H1 (cell line): ENCODE results near the gene RBM44. TPM values are rescaled to one million over a fixed set of nuclear protein-coding genes. Genes with fewer than 3 reads are reported as not detected.

Experiments
- CTCF ChIA-PET: fragments of 300-600 bp; sonication (Branson Sonifier 250); formaldehyde crosslinking; loops from one replicate; lab custom pipeline; 2021; ENCODE audit not compliant: partially characterized antibody; lab: Charles Lee
- POLR2A ChIA-PET: fragments of 300-600 bp; sonication (Branson Sonifier 250); formaldehyde crosslinking; loops from one replicate; lab custom pipeline; 2021; ENCODE audit warnings: inconsistent platforms; ENCODE audit not compliant: partially characterized antibody; lab: Charles Lee
- DNase-seq, 2 experiments: peaks; one replicate each; pipeline versions ENCODE4 v3.0.0 to v3.0.0-alpha.2; 2010 to 2022; ENCODE audit warnings: low spot score in 2 of 2, low read depth in 1 of 2, mixed read lengths in 1 of 2
- FAIRE-seq: peaks from 2 replicates; lab custom pipeline; 2011; peaks lifted over from hg19 to GRCh38; lab: Jason Lieb, UNC
- H2AFZ ChIP-seq: 2 replicates; pipeline ENCODE4 v1.8.1; 2012; ENCODE audit warnings: low read length, inconsistent platforms
- H2AK5ac ChIP-seq: 2 replicates; pipeline ENCODE4 v1.6.1; 2013; ENCODE audit warnings: low read depth, low read length
- H2BK120ac ChIP-seq: replicated peaks from 2 replicates; pipeline ENCODE3; 2013; ENCODE audit warnings: low read depth, low read length, inconsistent platforms
- H2BK12ac ChIP-seq: 2 replicates; pipeline ENCODE4 v1.6.1; 2013; ENCODE audit warnings: low read depth, low read length
- H2BK15ac ChIP-seq: 2 replicates; pipeline ENCODE4 v1.6.1; 2013; ENCODE audit warnings: low read length
- H2BK20ac ChIP-seq: 2 replicates; pipeline ENCODE4 v1.6.1; 2013; ENCODE audit warnings: low read length
- H2BK5ac ChIP-seq: 2 replicates; pipeline ENCODE4 v1.6.1; 2013; ENCODE audit warnings: low read depth, low read length
- H3K14ac ChIP-seq: 2 replicates; pipeline ENCODE4 v1.6.1; 2013; ENCODE audit warnings: inconsistent platforms; ENCODE audit not compliant: insufficient read length
- H3K18ac ChIP-seq: 2 replicates; pipeline ENCODE4 v1.6.1; 2013; ENCODE audit warnings: low read length; ENCODE audit errors: extremely low read depth
- H3K23ac ChIP-seq: 2 replicates; pipeline ENCODE4 v1.6.1; 2013; ENCODE audit warnings: inconsistent platforms; ENCODE audit not compliant: insufficient read length
- H3K23me2 ChIP-seq: 2 replicates; pipeline ENCODE4 v1.6.1; 2013; ENCODE audit warnings: low read depth, low read length
- H3K27ac ChIP-seq: 2 replicates; pipeline ENCODE4 v1.6.1; 2011; ENCODE audit warnings: low read depth, low read length, inconsistent platforms
- H3K27me3 ChIP-seq, 4 experiments: replicated peaks in 1 of 4; 1 replicate in 1 of 4; 2 replicates in 3 of 4; pipeline versions ENCODE4 v1.6.1 to v1.8.1; 2011 to 2013; ENCODE audit warnings: low read length in 3 of 4, mild to moderate bottlenecking in 3 of 4, inconsistent platforms in 2 of 4, mixed read lengths in 2 of 4, moderate library complexity in 1 of 4; ENCODE audit not compliant: control insufficient read depth in 3 of 4, insufficient read depth in 3 of 4; ENCODE audit errors: extremely low read depth in 1 of 4
- H3K36me3 ChIP-seq, 4 experiments: 2 replicates each; pipeline versions ENCODE4 v1.6.1 to v1.8.1; 2011 to 2013; ENCODE audit warnings: mild to moderate bottlenecking in 4 of 4, low read length in 3 of 4, moderate library complexity in 2 of 4, control low read depth in 1 of 4, inconsistent platforms in 1 of 4; ENCODE audit not compliant: insufficient read depth in 4 of 4, control insufficient read depth in 2 of 4
- H3K4ac ChIP-seq: replicated peaks from 2 replicates; pipeline ENCODE3; 2013; ENCODE audit warnings: low read length, low read depth, mixed read lengths, inconsistent platforms; ENCODE audit not compliant: insufficient read length
- H3K4me1 ChIP-seq, 4 experiments: replicated peaks in 1 of 4; 1 replicate in 1 of 4; 2 replicates in 3 of 4; pipeline versions ENCODE4 v1.6.1 to v1.8.1; 2011 to 2013; ENCODE audit warnings: low read length in 3 of 4, inconsistent platforms in 2 of 4, mixed read lengths in 1 of 4; ENCODE audit not compliant: insufficient read depth in 4 of 4, control insufficient read depth in 3 of 4
- H3K4me2 ChIP-seq, 2 experiments: 2 replicates each; pipeline versions ENCODE4 v1.6.1 to v1.8.1; 2011 to 2013; ENCODE audit warnings: low read depth in 2 of 2, low read length in 2 of 2, control low read depth in 1 of 2, inconsistent platforms in 1 of 2, mild to moderate bottlenecking in 1 of 2; ENCODE audit not compliant: insufficient read depth in 1 of 2
- H3K4me3 ChIP-seq, 4 experiments: fragments of 200-600, 300-600 bp in 1 of 4; sonication (generic), shearing (Covaris generic), sonication (Bioruptor Twin) in 1 of 4; 2 replicates each; pipeline versions ENCODE4 v1.5.1 to v1.8.1; 2011 to 2016; ENCODE audit warnings: low read length in 4 of 4, low read depth in 3 of 4, control low read depth in 2 of 4, inconsistent platforms in 2 of 4, mild to moderate bottlenecking in 2 of 4, mixed read lengths in 1 of 4, moderate library complexity in 1 of 4; ENCODE audit not compliant: insufficient read depth in 2 of 4; ENCODE audit errors: extremely low read depth in 1 of 4
- H3K56ac ChIP-seq: replicated peaks from 2 replicates; pipeline ENCODE3; 2013; ENCODE audit warnings: low read depth, mild to moderate bottlenecking, mixed read lengths, low read length, inconsistent platforms; ENCODE audit not compliant: insufficient read length
- H3K79me1 ChIP-seq: 2 replicates; pipeline ENCODE4 v1.6.1; 2013; ENCODE audit warnings: low read depth, low read length, control low read depth
- H3K79me2 ChIP-seq, 2 experiments: 2 replicates each; pipeline versions ENCODE4 v1.6.1 to v1.8.1; 2012 to 2013; ENCODE audit warnings: low read length in 2 of 2, mild to moderate bottlenecking in 2 of 2, inconsistent platforms in 1 of 2; ENCODE audit not compliant: insufficient read depth in 2 of 2, control insufficient read depth in 1 of 2
- H3K9ac ChIP-seq, 4 experiments: replicated peaks in 1 of 4; 1 replicate in 1 of 4; 2 replicates in 3 of 4; pipeline versions ENCODE4 v1.6.1 to v1.8.1; 2011 to 2013; ENCODE audit warnings: low read depth in 3 of 4, low read length in 3 of 4, control low read depth in 2 of 4, mild to moderate bottlenecking in 2 of 4, moderate library complexity in 2 of 4, inconsistent platforms in 1 of 4; ENCODE audit errors: extremely low read depth in 1 of 4
- H3K9me3 ChIP-seq, 2 experiments: 2 replicates each; pipeline versions ENCODE4 v1.6.1 to v1.8.1; 2012 to 2013; ENCODE audit warnings: mild to moderate bottlenecking in 2 of 2, moderate library complexity in 2 of 2, control low read depth in 1 of 2, inconsistent platforms in 1 of 2, low read depth in 1 of 2, low read length in 1 of 2, mixed read lengths in 1 of 2; ENCODE audit not compliant: insufficient read depth in 2 of 2
- H4K20me1 ChIP-seq, 2 experiments: replicated peaks in 1 of 2; 2 replicates each; pipeline versions ENCODE3 to v1.8.1; 2011 to 2013; ENCODE audit warnings: inconsistent platforms in 2 of 2, low read length in 2 of 2, mild to moderate bottlenecking in 1 of 2; ENCODE audit not compliant: insufficient read depth in 2 of 2, control insufficient read depth in 1 of 2
- H4K5ac ChIP-seq: 2 replicates; pipeline ENCODE4 v1.6.1; 2013; ENCODE audit warnings: low read length, low read depth, mixed read lengths, inconsistent platforms; ENCODE audit not compliant: insufficient read length
- H4K8ac ChIP-seq: 2 replicates; pipeline ENCODE4 v1.8.0; 2013; ENCODE audit warnings: mild to moderate bottlenecking, moderate library complexity, low read length, inconsistent platforms; ENCODE audit not compliant: insufficient read depth; ENCODE audit errors: extremely low read depth
- H4K91ac ChIP-seq: replicated peaks from 2 replicates; pipeline ENCODE3; 2013; ENCODE audit warnings: low read length, mixed read lengths, inconsistent platforms; ENCODE audit not compliant: insufficient read length
- CHD2 ChIP-seq: IDR thresholded peaks from 2 replicates; pipeline ENCODE4 v1.6.1; 2012; ENCODE audit warnings: low read length, improper control_type of control experiment
- EZH2 ChIP-seq: fragments of 200-600 bp; sonication (generic); IDR thresholded peaks from 2 replicates; pipeline ENCODE4 v1.7.1; 2012; ENCODE audit warnings: low read depth, mild to moderate bottlenecking, moderate library complexity, low read length, inconsistent platforms; ENCODE audit not compliant: severe bottlenecking
- GABPA ChIP-seq: IDR thresholded peaks from 2 replicates; pipeline ENCODE4 v1.6.1; 2011; ENCODE audit warnings: mild to moderate bottlenecking, low read length, moderate library complexity, borderline replicate concordance; ENCODE audit not compliant: insufficient read depth
- RAD21 ChIP-seq, 2 experiments: IDR thresholded peaks in 1 of 2; conservative IDR thresholded peaks in 1 of 2; 2 replicates each; pipeline ENCODE4 v1.6.1; 2011; ENCODE audit warnings: low read depth in 2 of 2, low read length in 2 of 2, improper control_type of control experiment in 1 of 2, inconsistent platforms in 1 of 2, mild to moderate bottlenecking in 1 of 2, moderate library complexity in 1 of 2
- RBBP5 ChIP-seq: IDR thresholded peaks from 2 replicates; pipeline ENCODE4 v1.7.1; 2012; ENCODE audit warnings: low read depth, mild to moderate bottlenecking, inconsistent platforms, low read length, moderate library complexity, borderline replicate concordance
- SIRT6 ChIP-seq: IDR thresholded peaks from one replicate; pipeline ENCODE4 v1.7.1; 2012; ENCODE audit warnings: low read length, inconsistent platforms
- SRF ChIP-seq: IDR thresholded peaks from 2 replicates; pipeline ENCODE4 v1.6.1; 2011; ENCODE audit warnings: mild to moderate bottlenecking, low read depth, low read length, moderate library complexity
- TCF12 ChIP-seq: IDR thresholded peaks from 2 replicates; pipeline ENCODE4 v1.6.1; 2011; ENCODE audit warnings: low read depth, mild to moderate bottlenecking, low read length
- WGBS, 2 experiments: shearing (Covaris generic) in 1 of 2; methylation state at CpG; one replicate each; pipeline versions ENCODE4 v1.1.6 to v1.1.7; 2013 to 2015; ENCODE audit warnings: low lambda C conversion rate in 2 of 2, mixed read lengths in 2 of 2, inconsistent platforms in 1 of 2, low coverage in 1 of 2, missing lambda C conversion rate in 1 of 2; ENCODE audit not compliant: insufficient replicate concordance in 2 of 2, insufficient coverage in 1 of 2, insufficient read length in 1 of 2; ENCODE audit errors: extremely low coverage in 1 of 2, missing lambda C conversion rate in 1 of 2; 5-methylcytosine and 5-hydroxymethylcytosine counted together
- polyA plus RNA-seq, 7 experiments: library from polyadenylated mRNA; depleted of rRNA in 3 of 7; stranded (reverse) in 5 of 7; unstranded in 2 of 7; fragments of >200 nt in 5 of 7; fragments of 200-250 nt in 2 of 7; gene quantifications; 1 replicate in 5 of 7; 2 replicates in 1 of 7; 4 replicates in 1 of 7; pipeline versions ENCODE4 v1.2.1 to v1.2.3, GENCODE V29; 2011 to 2013; ENCODE audit warnings: missing spikeins in 2 of 7, mixed read lengths in 2 of 7
- total RNA-seq: library from RNA; stranded (reverse); fragmentation: NEBNext Ultra II Directional; extraction: Animal tissue kit (Norgen Biotek cat#: 25700); gene quantifications from 2 replicates; pipeline ENCODE4 v1.2.1, GENCODE V29; 2021

The RBM44 gene
- total and polyA plus RNA-seq, 2 of the 8 experiments (the other 6 are each of a cell fraction or from before 2014, with no cell fraction given): 0.12 to 0.43 TPM

GRCh38 chr2:237860273-237860935 is 61.8 kb downstream of the RBM44 start:
- H4K5ac ChIP-seq: no peak overlapping the region
- no peak overlapping the region for H4K8ac ChIP-seq
- CTCF ChIA-PET: no interaction called here
- H3K79me2 ChIP-seq: no peaks in the 10 kb centered on the region
- peaks cover 0 to 13% (median 7%) of the 10 kb centered on the region in 4 experiments; a peak in 6 of 7 replicates for H3K4me1 ChIP-seq
- no peak overlapping the region for H2BK12ac ChIP-seq
- no peak overlapping the region for H2AK5ac ChIP-seq
- H2BK5ac ChIP-seq: no peak overlapping the region
- H3K23me2 ChIP-seq: peaks cover 8% of the 10 kb centered on the region; the same call in 1 of the 2 replicates
- POLR2A ChIA-PET: no interaction called here
- no peak overlapping the region for H3K27ac ChIP-seq
- H3K4me3 ChIP-seq: peak overlapping the region; percentile 13 to 56 (median 24); a peak in 6 of 8 replicates
- no peaks in the 10 kb centered on the region for H3K79me1 ChIP-seq
- peak; percentile 71 for FAIRE-seq
- H3K56ac ChIP-seq: no peak overlapping the region
- H4K20me1 ChIP-seq: no peaks in the 10 kb centered on the region
- no peak overlapping the region for H3K18ac ChIP-seq
- no peak overlapping the region for H2BK120ac ChIP-seq
- H2BK15ac ChIP-seq: no peak overlapping the region
- no peaks in the 10 kb centered on the region for H3K9me3 ChIP-seq
- no peak for TF ChIP-seq RAD21 (IDR thresholded peaks at IDR 0.05 in 1 of 2, conservative IDR thresholded peaks at IDR 0.05 in 1 of 2; ENCODE audit: low read depth in 2 of 2, low read length in 2 of 2)
- no peak for TF ChIP-seq SRF
- TF ChIP-seq SIRT6: no peak
- TF ChIP-seq CHD2: no peak
- TF ChIP-seq RBBP5: no peak
- no peak for TF ChIP-seq GABPA
- TF ChIP-seq EZH2: peak; percentile 35
- TF ChIP-seq TCF12: no peak
- H3K23ac ChIP-seq: no peak overlapping the region
- no peak for DNase-seq
- peak overlapping the region; percentile 70 to 89 for H3K4me2 ChIP-seq
- peaks cover 9 to 32% (median 23%) of the 10 kb centered on the region in 4 experiments for H3K27me3 ChIP-seq
- no peak overlapping the region for H3K9ac ChIP-seq
- 0 out of 2 replicates have a peak overlapping the region, but pooled peaks have one; percentile 27 for H2AFZ ChIP-seq
- 76% methylated on average over 22 of the region's 22 CpGs; no CpG with 5 or more reads in 1 of the 2 experiments for WGBS, 2 experiments
- no peak overlapping the region for H3K4ac ChIP-seq
- H3K36me3 ChIP-seq: no peaks in the 10 kb centered on the region
- H4K91ac ChIP-seq: no peak overlapping the region
- H2BK20ac ChIP-seq: no peak overlapping the region
- H3K14ac ChIP-seq: no peak overlapping the region
